Measurements from ENCODE around the gene C2CD3. TPM values are rescaled to one million over a fixed set of nuclear protein-coding genes. Genes with fewer than 3 reads are reported as not detected.
A peak's percentile ranks its signal among the peaks of the same experiment; 100 is the strongest.

C2CD3 gene
- total RNA-seq, 3 donors from 2014 or later, result 28.9 to 32.4 (median 29.8) TPM

DNA sequence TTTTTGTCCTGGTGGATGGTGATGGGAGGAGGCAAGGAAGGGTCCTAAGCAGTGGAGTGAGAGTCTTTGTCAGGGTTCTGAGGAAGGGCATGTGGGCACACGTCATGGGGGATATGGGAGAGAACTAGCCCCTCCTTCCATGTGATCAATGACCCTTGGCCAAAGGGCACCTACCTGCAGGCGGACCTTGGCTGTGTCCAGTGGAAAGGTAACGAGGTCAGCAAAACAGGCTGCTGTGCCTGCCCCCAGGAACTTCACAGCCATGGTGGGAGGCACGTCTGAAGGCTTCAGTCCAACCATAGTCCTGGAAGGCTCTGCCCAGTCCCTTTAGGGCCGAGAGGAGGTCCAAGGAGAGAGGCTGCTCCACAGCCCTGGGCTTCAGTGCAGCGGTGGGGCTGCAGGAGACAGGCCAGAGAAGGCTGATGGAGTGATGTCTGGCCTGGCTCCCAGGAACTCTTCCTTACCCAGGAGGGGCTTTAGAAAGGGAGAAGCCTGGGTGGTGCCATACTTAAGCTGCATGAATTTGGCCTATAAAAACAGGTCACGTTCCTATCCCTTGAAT is 164.0 kb downstream of the C2CD3 start:
- H3K4me3 Mint-ChIP-seq, result no peak overlapping the region

DNA sequence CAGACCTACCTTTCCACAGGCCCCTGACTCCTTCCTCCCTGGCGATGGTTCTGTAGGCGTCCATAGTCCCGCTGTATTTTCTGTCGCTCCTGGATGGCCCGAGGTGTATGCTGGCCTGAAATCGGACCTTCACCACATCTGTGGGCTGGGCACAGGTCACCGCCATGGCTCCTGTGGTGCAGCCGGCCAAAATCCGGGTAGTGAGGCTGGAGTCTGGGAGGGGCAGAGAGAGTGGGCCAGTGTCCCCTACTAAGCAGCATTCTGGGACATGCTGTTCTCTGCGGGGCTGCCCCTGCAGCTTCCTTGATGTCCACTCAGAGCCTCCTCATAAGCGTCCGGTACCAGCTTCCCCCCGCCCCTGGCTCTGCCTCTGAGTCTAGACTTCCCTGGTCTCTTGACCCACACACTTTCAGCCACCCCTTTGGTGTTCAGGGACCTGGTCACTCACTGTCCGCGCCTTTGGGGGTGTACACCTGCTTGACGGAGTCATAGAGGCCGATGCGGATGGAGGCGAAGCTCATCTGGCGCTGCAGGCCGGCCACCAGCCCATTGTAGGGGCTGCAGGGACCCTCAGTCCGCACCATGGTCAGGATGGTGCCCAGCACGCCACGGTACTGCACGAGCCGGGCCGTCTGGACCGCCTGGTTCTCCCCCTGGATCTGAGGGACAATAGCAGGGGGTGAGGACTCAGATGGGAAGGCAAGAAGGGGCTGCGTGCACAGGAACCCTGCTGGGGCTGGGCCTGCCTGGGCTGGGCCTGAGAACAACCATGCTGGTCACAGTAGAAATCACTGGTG is 164.9 kb downstream of the C2CD3 start:
- Mint-ChIP-seq H3K36me3 (ENCODE audit: insufficient read depth) (peaks cover 18% of the 10 kb centered on the region), H3K27me3 (ENCODE audit: low read depth) (no peaks in the 10 kb centered on the region), H3K4me3 (no peak overlapping the region), H3K9me3 (no peaks in the 10 kb centered on the region), H3K4me1 (ENCODE audit: low read depth) (peaks cover 81% of the 10 kb centered on the region)
- DNase-seq, result no peak
- no peak for ATAC-seq

More for the DNA sequence above, 164.0 kb downstream of the C2CD3 start:
- Mint-ChIP-seq H3K36me3 (ENCODE audit: insufficient read depth) (peaks cover 13% of the 10 kb centered on the region), H3K27me3 (ENCODE audit: low read depth) (no peaks in the 10 kb centered on the region), H3K4me1 (ENCODE audit: low read depth) (peaks cover 86% of the 10 kb centered on the region), H3K9me3 (no peaks in the 10 kb centered on the region)
- DNase-seq, result no peak
- no peak for ATAC-seq

DNA sequence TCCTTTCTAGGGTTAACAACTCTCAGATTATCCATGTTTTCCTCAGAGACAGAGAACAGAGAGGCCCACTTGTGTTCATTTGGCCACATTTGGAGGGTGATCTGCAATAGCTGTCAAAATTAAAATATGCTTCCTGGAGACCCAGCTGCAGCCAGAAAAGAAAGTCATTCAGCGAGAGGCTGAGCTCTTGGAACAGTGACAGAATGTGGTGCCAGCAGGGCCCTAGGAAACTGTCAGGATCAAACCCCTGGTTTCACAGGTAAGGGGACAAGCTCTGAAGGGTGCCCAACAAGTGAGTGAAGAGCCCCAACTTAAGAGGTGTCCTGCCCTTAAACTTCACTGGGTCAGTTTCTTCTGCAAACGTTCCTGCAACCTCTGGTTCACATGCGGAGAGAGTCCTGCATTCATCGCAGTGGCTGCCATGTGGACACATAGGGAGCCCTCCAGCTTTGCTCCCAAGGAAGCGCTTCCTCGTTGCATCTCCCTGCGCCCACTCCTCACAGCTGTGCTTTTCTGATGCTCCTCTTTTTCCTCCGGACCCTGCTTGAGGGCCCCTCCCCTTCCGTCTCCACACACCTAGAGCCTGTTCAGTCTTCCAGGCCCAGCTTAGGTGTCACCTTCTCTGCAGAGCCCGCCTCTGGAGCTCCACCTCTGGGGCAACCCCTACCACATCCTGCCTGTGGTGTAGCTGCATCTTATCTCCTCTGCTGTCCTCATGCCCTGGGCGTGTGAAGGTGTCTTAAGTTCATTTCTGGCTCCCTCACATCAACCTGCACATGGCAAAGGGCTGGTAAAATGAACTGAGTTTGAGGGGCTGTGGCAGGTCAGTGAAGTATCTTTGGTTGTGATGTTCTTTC is 165.8 kb downstream of the C2CD3 start:
- H3K4me3 Mint-ChIP-seq, result peak overlapping the region; percentile 60
- H3K36me3 Mint-ChIP-seq (ENCODE audit: insufficient read depth), result peaks cover 21% of the 10 kb centered on the region

DNA sequence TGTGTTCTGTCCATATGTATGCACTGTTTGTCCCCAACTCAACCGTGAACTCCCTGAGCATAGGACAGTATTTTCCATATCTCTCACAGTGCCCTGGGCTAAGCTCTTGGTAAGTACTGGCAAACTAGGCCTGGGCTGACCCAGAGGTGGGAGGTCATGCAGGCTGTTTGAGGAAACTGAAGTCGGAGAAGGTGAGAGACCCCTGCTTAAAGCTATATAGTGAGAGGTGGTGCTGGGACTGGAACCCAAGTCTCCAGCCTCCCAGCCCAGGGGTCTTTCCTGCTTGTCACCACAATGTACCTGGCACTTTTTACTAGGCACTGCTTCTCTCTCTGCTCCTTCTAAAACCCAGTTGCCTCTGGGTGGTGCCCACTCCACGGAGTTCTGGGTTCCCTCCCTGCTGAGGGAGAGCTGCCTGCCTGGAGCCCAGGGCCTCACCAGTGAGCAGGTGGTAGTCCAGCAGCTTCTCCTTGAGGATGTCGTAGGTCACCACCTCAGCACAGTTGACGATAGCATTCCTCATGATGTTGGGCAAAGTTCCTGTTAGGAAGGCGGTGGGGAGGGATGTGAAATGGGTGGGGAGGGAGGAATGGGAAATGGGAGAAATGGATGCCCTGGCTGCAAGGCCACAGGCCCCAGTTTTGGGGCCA is 166.6 kb downstream of the C2CD3 start:
- H3K36me3 Mint-ChIP-seq (ENCODE audit: insufficient read depth), result peaks cover 21% of the 10 kb centered on the region
- H3K27me3 Mint-ChIP-seq (ENCODE audit: low read depth), result no peaks in the 10 kb centered on the region
- H3K9me3 Mint-ChIP-seq, result no peaks in the 10 kb centered on the region
- no peak overlapping the region for H3K4me3 Mint-ChIP-seq
- DNase-seq, result no peak
- peaks cover 79% of the 10 kb centered on the region for H3K4me1 Mint-ChIP-seq (ENCODE audit: low read depth)
- no peak for ATAC-seq

More for the DNA sequence above, 165.8 kb downstream of the C2CD3 start:
- H3K4me1 Mint-ChIP-seq (ENCODE audit: low read depth), result peaks cover 78% of the 10 kb centered on the region
- ATAC-seq, result peak; percentile 97 to 99
- no peaks in the 10 kb centered on the region for H3K9me3 Mint-ChIP-seq
- H3K27me3 Mint-ChIP-seq (ENCODE audit: low read depth), result no peaks in the 10 kb centered on the region
- DNase-seq, result peak; percentile 75

DNA sequence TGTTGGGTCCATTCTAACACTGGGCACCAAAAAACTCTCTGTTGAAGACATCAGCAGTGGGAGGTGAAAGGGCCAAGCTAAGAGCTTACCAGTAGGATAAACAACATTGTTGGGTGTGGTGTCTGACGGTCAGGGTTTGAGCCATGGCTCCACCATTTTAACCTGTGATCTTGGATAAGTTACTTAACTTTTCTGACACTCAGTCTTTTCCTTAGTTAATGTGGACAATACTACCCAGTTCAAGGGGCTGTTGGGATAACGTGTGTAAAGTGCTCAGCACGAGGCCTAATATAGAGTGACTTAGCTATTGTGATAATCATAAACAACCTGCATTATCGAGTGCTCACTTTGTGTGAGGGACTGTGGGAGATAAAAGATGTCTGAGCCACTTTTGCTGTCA is 168.0 kb downstream of the C2CD3 start:
- Mint-ChIP-seq H3K27me3 (ENCODE audit: low read depth) (no peaks in the 10 kb centered on the region), H3K4me3 (no peak overlapping the region), H3K9me3 (no peaks in the 10 kb centered on the region), H3K36me3 (ENCODE audit: insufficient read depth) (peaks cover 21% of the 10 kb centered on the region), H3K4me1 (ENCODE audit: low read depth) (peaks cover 73% of the 10 kb centered on the region)
- DNase-seq (no peak), ATAC-seq (no peak)

DNA sequence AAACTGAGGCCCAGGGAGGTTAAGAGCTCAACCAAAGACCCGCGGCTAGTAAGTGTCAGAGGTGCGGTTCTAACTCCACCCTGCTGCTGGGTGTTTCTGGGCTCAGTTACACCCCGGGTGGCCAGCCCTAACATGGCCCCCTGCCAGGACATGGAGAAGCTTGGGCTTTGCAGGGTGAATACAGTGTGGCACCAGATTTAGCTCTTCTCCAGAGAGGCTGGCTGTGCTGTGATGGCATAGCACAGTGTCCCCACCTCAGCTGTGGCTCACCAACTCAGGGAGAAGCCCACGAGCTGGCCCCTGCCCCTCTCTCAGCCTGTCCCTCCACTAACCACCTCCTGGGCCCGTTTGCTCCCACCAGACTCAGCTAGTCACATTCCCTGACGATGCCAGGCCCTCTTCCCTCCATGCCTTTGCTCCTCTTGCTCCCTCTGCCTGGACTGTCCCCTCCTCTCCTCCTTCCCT is 168.9 kb downstream of the C2CD3 start:
- DNase-seq, result no peak
- Mint-ChIP-seq H3K4me1 (ENCODE audit: low read depth) (peaks cover 74% of the 10 kb centered on the region), H3K9me3 (no peaks in the 10 kb centered on the region), H3K4me3 (no peak overlapping the region), H3K36me3 (ENCODE audit: insufficient read depth) (peaks cover 21% of the 10 kb centered on the region), H3K27me3 (ENCODE audit: low read depth) (no peaks in the 10 kb centered on the region)
- no peak for ATAC-seq

DNA sequence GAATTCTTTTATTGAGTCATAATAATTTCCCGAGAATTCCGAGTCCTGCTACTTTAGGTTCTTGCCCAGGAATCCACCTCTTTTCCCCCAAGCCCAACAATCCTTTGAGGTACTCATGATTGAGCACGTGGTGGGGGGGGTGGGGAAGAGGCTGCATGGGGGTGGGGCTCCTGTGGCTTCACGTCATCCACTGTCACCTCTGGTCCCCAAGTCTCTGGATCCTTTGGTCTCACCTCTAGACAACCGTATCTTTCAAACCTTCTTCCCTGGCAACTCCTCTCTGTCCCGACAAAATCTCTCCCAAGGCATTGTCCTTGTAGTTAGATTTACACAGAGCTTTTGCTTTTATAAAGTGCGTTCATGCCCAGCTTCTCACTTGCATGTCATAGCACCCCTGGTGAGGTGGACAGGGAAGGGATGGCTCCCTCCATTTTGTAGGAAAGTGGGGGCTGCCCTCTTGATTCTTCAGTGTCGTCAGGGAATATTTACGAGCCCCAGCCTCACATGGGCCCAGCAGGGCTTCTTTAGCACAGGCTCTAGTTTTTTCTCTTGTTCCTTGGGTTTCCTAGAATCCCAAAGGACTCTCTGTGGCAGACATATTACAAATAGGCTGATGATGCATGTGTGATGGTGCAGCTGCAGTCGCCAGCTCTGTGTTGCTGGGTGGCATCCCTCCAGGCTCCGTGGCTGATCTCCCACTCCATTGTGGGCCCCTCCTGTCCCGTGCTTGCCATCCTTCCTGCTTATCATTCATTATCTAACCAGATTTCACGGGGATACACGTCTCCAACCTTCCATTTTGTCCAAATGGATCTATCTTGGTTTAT is 170.3 kb downstream of the C2CD3 start:
- Mint-ChIP-seq H3K4me3 (no peak overlapping the region), H3K36me3 (ENCODE audit: insufficient read depth) (peaks cover 21% of the 10 kb centered on the region), H3K4me1 (ENCODE audit: low read depth) (peaks cover 74% of the 10 kb centered on the region), H3K9me3 (no peaks in the 10 kb centered on the region), H3K27me3 (ENCODE audit: low read depth) (no peaks in the 10 kb centered on the region)
- DNase-seq (no peak), ATAC-seq (no peak)

DNA sequence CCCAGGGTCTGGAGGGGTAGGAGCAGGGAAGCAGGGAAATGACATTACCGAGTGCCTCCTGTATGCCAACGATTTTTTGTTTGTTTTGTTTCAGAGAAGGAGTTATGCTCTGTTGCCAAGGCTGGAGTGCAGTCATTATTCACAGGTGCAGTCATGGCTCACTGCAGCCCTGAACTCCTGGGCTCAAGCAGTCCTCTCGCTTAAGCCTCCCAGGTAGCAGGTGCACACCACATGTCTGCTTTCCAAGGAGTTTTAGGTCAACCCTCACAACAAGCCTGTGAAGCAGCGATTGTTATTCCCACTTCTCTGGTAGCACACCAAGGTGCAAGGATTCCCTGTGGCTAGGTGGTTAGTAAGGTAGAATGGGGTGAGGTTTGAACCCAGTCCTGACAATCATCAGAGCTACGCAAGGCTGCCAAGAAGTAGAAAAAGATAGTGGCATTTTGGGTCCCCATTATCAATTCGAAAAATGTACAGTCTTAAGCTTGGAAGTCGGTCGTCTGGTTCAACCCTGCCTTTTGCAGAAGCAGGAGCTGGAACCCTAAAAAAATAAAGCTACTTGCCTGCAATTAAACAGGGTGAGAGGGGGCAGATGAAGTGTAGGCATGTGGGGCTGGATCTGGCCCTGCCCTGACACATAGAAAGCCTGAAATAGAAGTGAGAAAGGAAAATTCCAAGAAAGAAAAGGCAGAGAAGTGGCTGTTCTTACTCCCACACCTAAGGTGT is 171.1 kb downstream of the C2CD3 start:
- Mint-ChIP-seq H3K4me3 (no peak overlapping the region), H3K9me3 (no peaks in the 10 kb centered on the region), H3K36me3 (ENCODE audit: insufficient read depth) (peaks cover 21% of the 10 kb centered on the region), H3K27me3 (ENCODE audit: low read depth) (no peaks in the 10 kb centered on the region), H3K4me1 (ENCODE audit: low read depth) (peaks cover 74% of the 10 kb centered on the region)
- ATAC-seq (peak in 1 of 2 donors; percentile 10), DNase-seq (no peak)

DNA sequence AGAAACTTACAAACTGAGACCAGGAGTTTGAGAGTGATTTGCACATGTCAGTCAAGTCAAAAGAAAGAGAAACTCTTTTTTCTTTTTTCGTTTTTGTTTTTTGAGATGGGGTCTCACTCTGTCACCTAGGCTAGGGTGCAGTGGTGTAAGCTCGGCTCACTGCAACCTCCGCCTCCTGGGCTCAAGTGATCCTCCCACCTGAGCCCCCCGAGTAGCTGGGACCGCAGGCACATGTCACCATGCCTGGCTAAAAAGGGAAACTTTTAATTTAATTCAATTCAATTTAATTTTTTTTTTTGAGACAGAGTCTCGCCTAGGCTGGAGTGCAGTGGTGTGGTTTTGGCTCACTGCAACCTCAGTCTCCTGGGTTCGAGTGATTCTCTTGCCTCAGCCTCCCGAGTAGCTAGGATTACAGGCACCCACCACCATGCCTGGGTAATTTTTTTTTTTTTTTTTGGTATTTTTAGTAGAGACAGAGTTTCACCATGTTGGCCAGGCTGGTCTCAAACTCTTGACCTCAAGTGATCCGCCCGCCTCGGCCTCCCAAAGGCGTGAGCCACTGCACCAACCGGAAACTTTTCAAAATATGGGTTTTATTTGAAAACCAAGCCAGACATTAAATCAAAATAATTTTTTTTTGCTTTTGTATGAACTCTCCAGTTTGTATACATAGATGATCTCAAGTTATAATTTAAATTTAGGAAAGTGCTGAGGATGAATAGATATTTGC is 171.8 kb downstream of the C2CD3 start:
- H3K9me3 Mint-ChIP-seq, result no peaks in the 10 kb centered on the region
- peaks cover 74% of the 10 kb centered on the region for H3K4me1 Mint-ChIP-seq (ENCODE audit: low read depth)
- ATAC-seq, result no peak
- H3K27me3 Mint-ChIP-seq (ENCODE audit: low read depth), result no peaks in the 10 kb centered on the region
- peaks cover 21% of the 10 kb centered on the region for H3K36me3 Mint-ChIP-seq (ENCODE audit: insufficient read depth)
- no peak for DNase-seq
- no peak overlapping the region for H3K4me3 Mint-ChIP-seq

DNA sequence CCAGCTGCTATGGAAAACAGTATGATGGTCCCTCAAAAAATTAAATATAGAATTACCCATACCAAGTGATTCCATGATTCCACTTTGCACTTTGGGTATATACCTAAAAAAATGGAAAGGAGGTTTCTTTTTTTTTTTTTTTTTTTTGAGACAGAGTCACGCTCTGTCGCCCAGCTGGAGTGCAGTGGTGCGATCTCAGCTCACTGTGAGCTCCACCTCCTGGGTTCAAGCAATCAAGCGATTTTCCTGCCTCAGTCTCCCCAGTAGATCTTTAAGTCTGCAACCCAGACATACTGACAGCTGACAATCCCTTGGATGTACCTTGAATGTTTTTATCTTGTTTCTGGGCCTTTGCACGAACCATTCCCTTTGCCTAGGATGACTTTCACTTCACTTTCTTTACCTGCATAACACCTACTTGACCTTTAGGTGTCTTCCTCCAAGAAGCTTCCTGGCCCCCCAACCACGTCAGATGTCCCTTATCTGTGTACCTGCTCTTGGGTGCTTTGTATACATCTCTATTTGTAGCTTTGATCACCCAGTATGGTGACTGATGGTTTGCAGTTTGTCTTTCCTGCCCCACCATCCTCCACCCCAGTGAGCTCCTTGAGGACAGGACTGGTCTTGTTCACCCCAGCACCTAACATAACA is 173.6 kb downstream of the C2CD3 start:
- no peak for ATAC-seq
- Mint-ChIP-seq H3K27me3 (ENCODE audit: low read depth) (no peaks in the 10 kb centered on the region), H3K9me3 (no peaks in the 10 kb centered on the region), H3K4me3 (no peak overlapping the region), H3K4me1 (ENCODE audit: low read depth) (peaks cover 72% of the 10 kb centered on the region), H3K36me3 (ENCODE audit: insufficient read depth) (peaks cover 10% of the 10 kb centered on the region)
- no peak for DNase-seq

DNA sequence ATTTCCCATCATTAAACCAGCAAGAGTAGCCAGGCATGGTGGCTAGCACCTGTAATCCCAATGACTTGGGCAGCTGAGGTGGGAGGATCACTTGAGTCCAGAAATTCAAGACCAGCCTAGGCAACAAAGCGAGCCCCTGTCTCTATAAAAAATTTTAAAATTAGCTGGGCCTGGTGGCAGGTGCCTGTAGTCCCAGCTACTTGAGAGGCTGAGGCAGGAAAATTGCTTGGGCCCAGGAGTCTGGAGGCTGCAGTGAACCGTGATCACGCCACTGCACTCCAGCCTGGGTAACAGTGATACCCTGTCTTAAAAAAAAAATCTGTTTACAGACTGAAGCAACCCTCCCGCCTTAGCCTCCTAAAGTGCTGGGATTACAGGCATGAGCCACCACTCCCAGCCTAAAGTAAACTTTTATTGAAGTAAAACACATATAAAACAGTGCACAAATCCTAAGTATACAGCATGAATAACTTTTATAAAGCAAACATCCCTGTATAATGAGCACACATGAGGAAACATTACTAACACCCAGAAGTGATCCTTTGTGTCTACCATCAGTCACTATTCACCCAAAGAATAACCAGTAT is 174.5 kb downstream of the C2CD3 start:
- DNase-seq, result no peak
- no peak for ATAC-seq
- Mint-ChIP-seq H3K36me3 (ENCODE audit: insufficient read depth) (peaks cover 5% of the 10 kb centered on the region), H3K4me3 (peak overlapping the region; percentile 58), H3K27me3 (ENCODE audit: low read depth) (no peaks in the 10 kb centered on the region), H3K4me1 (ENCODE audit: low read depth) (peaks cover 77% of the 10 kb centered on the region), H3K9me3 (no peaks in the 10 kb centered on the region)

DNA sequence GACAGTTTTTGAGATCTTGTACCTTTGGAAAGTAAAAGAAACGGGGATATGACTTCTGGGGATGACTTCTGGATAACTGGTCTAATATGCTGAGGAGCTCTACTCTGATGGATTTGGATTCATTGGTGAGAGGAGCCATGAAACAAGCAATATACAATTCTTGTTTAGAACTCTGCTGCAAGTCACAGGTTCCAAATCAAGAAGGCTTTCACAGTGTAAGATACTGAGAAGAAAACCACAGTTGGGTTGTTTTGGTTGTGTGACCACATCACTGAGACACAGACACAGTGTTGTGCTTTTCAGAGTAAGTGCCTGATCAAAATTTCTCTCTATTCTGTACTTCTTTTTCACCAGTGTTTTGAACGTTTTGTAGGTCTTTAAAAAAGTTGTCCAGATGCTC is 175.1 kb downstream of the C2CD3 start:
- Mint-ChIP-seq H3K4me3 (peak overlapping the region; percentile 58), H3K4me1 (ENCODE audit: low read depth) (peaks cover 79% of the 10 kb centered on the region), H3K9me3 (no peaks in the 10 kb centered on the region), H3K27me3 (ENCODE audit: low read depth) (no peaks in the 10 kb centered on the region), H3K36me3 (ENCODE audit: insufficient read depth) (peaks cover 2% of the 10 kb centered on the region)
- peak; percentile 81 to 86 for ATAC-seq
- no peak for DNase-seq
